B cell (primary cell): ENCODE data around the gene EEA1. TPM values are rescaled to one million over a fixed set of nuclear protein-coding genes. Genes with fewer than 3 reads are reported as not detected.

ENCODE experiments used
- ATAC-seq: fragments of 200-7000 bp; cut with Tn5 transposase; one replicate; pipeline ENCODE4 v1.10.0; 2021; ENCODE audit warnings: low read depth, mild to moderate bottlenecking, moderate number of reproducible peaks, moderate library complexity
- CTCF ChIA-PET: fragments of 350-600 bp; sonication (Branson Sonifier 250); formaldehyde crosslinking; loops from one replicate; lab custom pipeline; 2021; ENCODE audit warnings: antibody characterized with exemption, inconsistent platforms; lab: Charles Lee
- POLR2A ChIA-PET: fragments of 350-600 bp; sonication (Branson Sonifier 250); formaldehyde crosslinking; loops from one replicate; lab custom pipeline; 2021; ENCODE audit warnings: antibody characterized with exemption; lab: Charles Lee
- DNase-seq: peaks from one replicate; pipeline ENCODE4 v3.0.0; 2013
- H2AFZ ChIP-seq: 2 replicates; pipeline ENCODE4 v1.6.1; 2012; ENCODE audit warnings: mild to moderate bottlenecking, low read depth, low read length; ENCODE audit not compliant: insufficient read depth, poor library complexity, severe bottlenecking
- H3K27ac ChIP-seq, 2 donors: 1 replicate in 1 of 2; 2 replicates in 1 of 2; pipeline ENCODE4 v1.5.1; 2012 to 2013; ENCODE audit warnings: low read length in 2 of 2, mild to moderate bottlenecking in 2 of 2, moderate library complexity in 1 of 2
- H3K27me3 ChIP-seq, 4 experiments: fragments of 200-600 bp in 1 of 4; sonication (generic) in 1 of 4; replicated peaks in 1 of 4; 1 replicate in 2 of 4; 2 replicates in 2 of 4; pipeline versions ENCODE4 v1.6.1 to v1.7.0; 2013 to 2016; ENCODE audit warnings: low read length in 3 of 4, mild to moderate bottlenecking in 2 of 4, mixed read lengths in 1 of 4, moderate library complexity in 1 of 4; ENCODE audit not compliant: insufficient read depth in 4 of 4, control insufficient read depth in 3 of 4; ENCODE audit errors: control extremely low read depth in 1 of 4
- H3K36me3 ChIP-seq, 2 experiments: replicated peaks in 1 of 2; 1 replicate in 1 of 2; 2 replicates in 1 of 2; pipeline versions ENCODE4 v1.6.1 to v1.7.1; 2013; ENCODE audit warnings: low read length in 1 of 2; ENCODE audit not compliant: insufficient read depth in 2 of 2, control insufficient read depth in 1 of 2; ENCODE audit errors: control extremely low read depth in 1 of 2, extremely low read depth in 1 of 2
- H3K4me1 ChIP-seq, 2 donors: fragments of 200-600 bp in 1 of 2; sonication (generic) in 1 of 2; 1 replicate in 1 of 2; 2 replicates in 1 of 2; pipeline versions ENCODE4 v1.5.1 to v1.6.1; 2013 to 2017; ENCODE audit warnings: low read length in 2 of 2; ENCODE audit not compliant: control insufficient read depth in 2 of 2, insufficient read depth in 2 of 2
- H3K4me2 ChIP-seq: replicated peaks from 2 replicates; pipeline ENCODE3; 2012; ENCODE audit warnings: mild to moderate bottlenecking, low read depth, low read length; ENCODE audit not compliant: poor library complexity, severe bottlenecking
- H3K4me3 ChIP-seq, 5 experiments: fragments of 200-600 bp in 1 of 5; sonication (generic) in 1 of 5; 1 replicate in 3 of 5; 2 replicates in 2 of 5; pipeline versions ENCODE4 v1.5.1 to v1.7.0; 2011 to 2016; ENCODE audit warnings: low read length in 4 of 5, mild to moderate bottlenecking in 4 of 5, low read depth in 2 of 5, control low read depth in 1 of 5, moderate library complexity in 1 of 5; ENCODE audit not compliant: insufficient read depth in 1 of 5; ENCODE audit errors: control extremely low read depth in 1 of 5, extremely low read depth in 1 of 5
- H3K79me2 ChIP-seq: fragments of 200-600 bp; sonication (generic); one replicate; pipeline ENCODE4 v1.6.0; 2016; ENCODE audit warnings: low read length; ENCODE audit not compliant: control insufficient read depth, insufficient read depth
- H3K9ac ChIP-seq: fragments of 200-600 bp; sonication (generic); 2 replicates; pipeline ENCODE4 v1.6.1; 2017; ENCODE audit warnings: mild to moderate bottlenecking, low read length, moderate library complexity
- H3K9me3 ChIP-seq, 3 donors: one replicate each; pipeline versions ENCODE4 v1.6.1 to v1.7.1; 2013; ENCODE audit warnings: low read length in 2 of 3; ENCODE audit not compliant: control insufficient read depth in 2 of 3, insufficient read depth in 1 of 3; ENCODE audit errors: control extremely low read depth in 1 of 3
- H4K20me1 ChIP-seq: 2 replicates; pipeline ENCODE4 v1.6.0; 2012; ENCODE audit warnings: mild to moderate bottlenecking, low read length; ENCODE audit not compliant: insufficient read depth, control insufficient read depth, poor library complexity, severe bottlenecking
- H3K27ac Mint-ChIP-seq: one replicate; pipeline ENCODE4 v1.8.0; 2021; ENCODE audit warnings: mixed read lengths
- H3K27me3 Mint-ChIP-seq: one replicate; pipeline ENCODE4 v1.8.0; 2021; ENCODE audit warnings: mixed read lengths
- H3K4me1 Mint-ChIP-seq: one replicate; pipeline ENCODE4 v1.8.0; 2021; ENCODE audit warnings: mixed read lengths
- H3K4me3 Mint-ChIP-seq: one replicate; pipeline ENCODE4 v1.8.0; 2021; ENCODE audit warnings: mixed read lengths
- H3K9me3 Mint-ChIP-seq: one replicate; pipeline ENCODE4 v1.8.0; 2022; ENCODE audit warnings: mixed read lengths; ENCODE audit not compliant: insufficient read depth
- CTCF ChIP-seq: fragments of 200-600 bp; IDR thresholded peaks from one replicate; pipeline ENCODE4 v1.8.0; 2022; ENCODE audit warnings: antibody characterized with exemption, mild to moderate bottlenecking
- EZH2 ChIP-seq: IDR thresholded peaks from 2 replicates; pipeline ENCODE4 v1.6.1; 2012; ENCODE audit warnings: borderline replicate concordance, low read depth, mild to moderate bottlenecking, moderate library complexity, low read length; ENCODE audit not compliant: insufficient read depth, poor library complexity, severe bottlenecking
- WGBS: methylation state at CpG from one replicate; pipeline ENCODE4 v1.1.5; 2013; ENCODE audit warnings: missing lambda C conversion rate; ENCODE audit not compliant: insufficient coverage; 5-methylcytosine and 5-hydroxymethylcytosine counted together
- intact Hi-C: fragments of 100-400 bp; cut with micrococcal nuclease; formaldehyde crosslinking; loops from one replicate; pipeline ENCODE4 v1.10.0; 2022
- polyA plus RNA-seq: library from polyadenylated mRNA; depleted of rRNA; stranded (reverse); fragments of >200 nt; gene quantifications from 2 replicates; pipeline ENCODE4 v1.2.3, GENCODE V29; 2012
- total RNA-seq, 2 donors: library from RNA; stranded (reverse); fragments of 120-200 nt in 1 of 2; gene quantifications; 1 replicate in 1 of 2; 2 replicates in 1 of 2; pipeline versions ENCODE4 v1.2.3 to v1.2.4, GENCODE V29; 2013 to 2022

EEA1 gene
- total and polyA plus RNA-seq, 2 donors (not counting 1 experiment from before 2014, with no cell fraction given): 1.8 to 26.3 TPM

- no peak for ATAC-seq
Measured at GRCh38 chr12:92745856-92746550, 183.1 kb downstream of the EEA1 start.

More at GRCh38 chr12:92745856-92746550, 183.1 kb downstream of the EEA1 start:
- H3K27ac Mint-ChIP-seq: no peak overlapping the region
- 92% methylated on average over 1 of the region's 4 CpGs for WGBS
- H3K79me2 ChIP-seq: no peaks in the 10 kb centered on the region
- CTCF ChIA-PET: interaction anchor here (1.3 kb wide), 1 partner anchor 39 kb away, joined by 3 read pairs; no protein-coding TSS in a partner anchor
- H3K9ac ChIP-seq: no peak overlapping the region
- no peaks in the 10 kb centered on the region for H3K27me3 Mint-ChIP-seq
- H3K27ac ChIP-seq: no peak overlapping the region
- H3K9me3 ChIP-seq: no peaks in the 10 kb centered on the region
- no peak overlapping the region for H2AFZ ChIP-seq
- intact Hi-C loops: no loop called here
- no peaks in the 10 kb centered on the region for H3K9me3 Mint-ChIP-seq
- DNase-seq: no peak
- no peak overlapping the region for H3K4me3 Mint-ChIP-seq
- H3K4me2 ChIP-seq: no peak overlapping the region
- no peaks in the 10 kb centered on the region for H3K4me1 Mint-ChIP-seq
- H3K36me3 ChIP-seq: no peaks in the 10 kb centered on the region
- H3K4me1 ChIP-seq: no peaks in the 10 kb centered on the region
- TF ChIP-seq CTCF (no peak), EZH2 (no peak)
- H4K20me1 ChIP-seq: no peaks in the 10 kb centered on the region
- H3K4me3 ChIP-seq: no peak overlapping the region
- POLR2A ChIA-PET: interaction anchor here (0.5 kb wide), 1 partner anchor 1686 kb away, joined by 3 read pairs; no protein-coding TSS in a partner anchor
- no peaks in the 10 kb centered on the region for H3K27me3 ChIP-seq
